ENCODE data around the gene SERPINA3.

Gene SERPINA3

GRCh38 chr14:94617366-94617941, 5.3 kb downstream of the SERPINA3 start:
- no peak for DNase-seq (ENCODE audit: low read depth)
- TF ChIP-seq, protein P1, sequence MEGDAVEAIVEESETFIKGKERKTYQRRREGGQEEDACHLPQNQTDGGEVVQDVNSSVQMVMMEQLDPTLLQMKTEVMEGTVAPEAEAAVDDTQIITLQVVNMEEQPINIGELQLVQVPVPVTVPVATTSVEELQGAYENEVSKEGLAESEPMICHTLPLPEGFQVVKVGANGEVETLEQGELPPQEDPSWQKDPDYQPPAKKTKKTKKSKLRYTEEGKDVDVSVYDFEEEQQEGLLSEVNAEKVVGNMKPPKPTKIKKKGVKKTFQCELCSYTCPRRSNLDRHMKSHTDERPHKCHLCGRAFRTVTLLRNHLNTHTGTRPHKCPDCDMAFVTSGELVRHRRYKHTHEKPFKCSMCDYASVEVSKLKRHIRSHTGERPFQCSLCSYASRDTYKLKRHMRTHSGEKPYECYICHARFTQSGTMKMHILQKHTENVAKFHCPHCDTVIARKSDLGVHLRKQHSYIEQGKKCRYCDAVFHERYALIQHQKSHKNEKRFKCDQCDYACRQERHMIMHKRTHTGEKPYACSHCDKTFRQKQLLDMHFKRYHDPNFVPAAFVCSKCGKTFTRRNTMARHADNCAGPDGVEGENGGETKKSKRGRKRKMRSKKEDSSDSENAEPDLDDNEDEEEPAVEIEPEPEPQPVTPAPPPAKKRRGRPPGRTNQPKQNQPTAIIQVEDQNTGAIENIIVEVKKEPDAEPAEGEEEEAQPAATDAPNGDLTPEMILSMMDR (IDR thresholded peaks at IDR 0.05; ENCODE audit: insufficient read depth, low read depth, low read length, missing control alignments): no peak
- no peak overlapping the region for H3K4me3 ChIP-seq (ENCODE audit: low read depth, low read length)

DNA sequence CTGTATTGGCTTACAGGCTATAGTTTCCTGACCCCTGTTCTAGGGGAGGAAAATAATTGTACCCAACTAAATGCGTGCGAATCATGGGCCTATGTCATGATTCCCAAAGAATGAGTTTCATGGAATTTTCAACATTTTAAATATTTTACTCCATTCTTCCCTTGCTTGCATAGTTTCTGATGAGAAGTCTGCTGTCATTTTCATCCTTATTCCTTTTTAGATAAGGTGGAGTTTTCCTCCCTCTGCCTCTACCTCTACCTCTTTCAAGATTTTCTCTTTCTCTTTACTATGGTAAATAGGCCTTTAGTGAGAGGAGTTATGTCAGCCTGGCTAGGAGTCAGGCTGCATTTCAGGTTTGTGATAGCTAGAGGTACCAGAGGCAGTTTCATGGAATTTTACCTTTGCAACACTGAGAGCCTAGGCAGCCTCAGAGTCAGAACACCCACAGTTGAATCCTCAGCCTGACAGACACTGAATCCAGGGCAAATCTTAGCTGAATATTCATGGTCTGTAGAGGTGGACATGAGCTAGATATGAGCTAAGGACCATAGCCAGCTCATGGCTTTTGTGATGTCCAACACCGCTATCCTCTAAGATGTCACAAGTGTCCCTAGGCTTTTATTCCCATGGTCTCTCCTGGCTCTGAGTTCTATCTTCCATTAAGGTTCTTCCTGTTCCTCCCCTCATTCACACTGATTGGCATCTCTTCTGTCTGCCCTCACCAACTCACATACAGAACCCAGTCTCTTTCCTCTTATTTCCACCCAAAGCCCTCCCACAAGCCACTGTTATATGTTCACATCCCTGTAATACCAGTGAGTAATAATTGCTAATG, 6.0 kb downstream of the SERPINA3 start:
- H3K4me3 ChIP-seq (ENCODE audit: low read depth, low read length): no peak overlapping the region
- TF ChIP-seq, protein P1 (IDR thresholded peaks at IDR 0.05; ENCODE audit: insufficient read depth, low read depth, low read length, missing control alignments): no peak
- no peak for DNase-seq (ENCODE audit: low read depth)

- no peak for DNase-seq (ENCODE audit: low read depth)
- TF ChIP-seq, protein P1 (IDR thresholded peaks at IDR 0.05; ENCODE audit: insufficient read depth, low read depth, low read length, missing control alignments): no peak
These were observed 7.1 kb downstream of the SERPINA3 start for GRCh38 chr14:94619297-94619696.

GRCh38 chr14:94620597-94620996, 8.4 kb downstream of the SERPINA3 start:
- TF ChIP-seq, protein P1 (IDR thresholded peaks at IDR 0.05; ENCODE audit: insufficient read depth, low read depth, low read length, missing control alignments): no peak
- DNase-seq (ENCODE audit: low read depth): no peak
- no peak overlapping the region for H3K4me3 ChIP-seq (ENCODE audit: low read depth, low read length)

More at GRCh38 chr14:94619297-94619696, 7.1 kb downstream of the SERPINA3 start:
- no peak overlapping the region for H3K4me3 ChIP-seq (ENCODE audit: low read depth, low read length)

DNA sequence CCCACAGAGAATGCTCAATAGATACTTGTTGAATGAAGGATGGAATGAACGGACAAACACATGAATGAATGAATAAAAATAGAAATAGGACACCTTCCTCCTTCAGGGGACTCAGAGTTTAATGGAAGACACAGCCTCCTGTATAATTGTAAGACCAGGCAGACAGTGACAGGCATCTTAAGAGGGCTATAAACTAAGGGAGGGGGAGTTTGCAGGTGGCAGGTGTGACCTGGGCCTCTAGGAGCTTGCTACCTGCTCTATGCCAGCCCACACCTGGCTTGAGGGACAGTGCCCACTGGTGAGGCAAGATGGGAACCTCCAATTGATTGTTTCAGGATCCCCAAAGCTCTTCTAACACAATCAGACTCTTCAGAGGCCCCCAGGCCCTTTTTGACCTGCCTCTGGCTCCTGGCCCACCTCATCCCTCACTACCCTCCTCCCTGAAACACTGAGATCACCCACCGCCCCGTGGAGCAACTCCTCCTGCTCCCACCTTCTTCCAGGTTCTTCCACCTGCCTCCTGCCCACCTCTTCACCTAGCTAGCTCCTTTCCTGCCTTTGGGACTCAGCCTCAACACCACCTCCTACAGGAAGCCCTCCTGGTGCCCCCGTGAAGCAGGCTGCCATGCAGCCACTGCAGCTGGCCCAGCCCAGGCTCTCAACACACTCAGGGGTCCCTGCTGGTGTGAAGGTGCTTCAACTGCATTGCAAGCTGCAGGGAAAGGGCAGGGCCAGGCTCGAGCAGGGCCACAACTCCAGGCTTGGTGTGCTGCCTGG, 9.4 kb downstream of the SERPINA3 start:
- TF ChIP-seq, protein P1 (IDR thresholded peaks at IDR 0.05; ENCODE audit: insufficient read depth, low read depth, low read length, missing control alignments): no peak
- no peak overlapping the region for H3K4me3 ChIP-seq (ENCODE audit: low read depth, low read length)
- DNase-seq (ENCODE audit: low read depth): no peak

DNA sequence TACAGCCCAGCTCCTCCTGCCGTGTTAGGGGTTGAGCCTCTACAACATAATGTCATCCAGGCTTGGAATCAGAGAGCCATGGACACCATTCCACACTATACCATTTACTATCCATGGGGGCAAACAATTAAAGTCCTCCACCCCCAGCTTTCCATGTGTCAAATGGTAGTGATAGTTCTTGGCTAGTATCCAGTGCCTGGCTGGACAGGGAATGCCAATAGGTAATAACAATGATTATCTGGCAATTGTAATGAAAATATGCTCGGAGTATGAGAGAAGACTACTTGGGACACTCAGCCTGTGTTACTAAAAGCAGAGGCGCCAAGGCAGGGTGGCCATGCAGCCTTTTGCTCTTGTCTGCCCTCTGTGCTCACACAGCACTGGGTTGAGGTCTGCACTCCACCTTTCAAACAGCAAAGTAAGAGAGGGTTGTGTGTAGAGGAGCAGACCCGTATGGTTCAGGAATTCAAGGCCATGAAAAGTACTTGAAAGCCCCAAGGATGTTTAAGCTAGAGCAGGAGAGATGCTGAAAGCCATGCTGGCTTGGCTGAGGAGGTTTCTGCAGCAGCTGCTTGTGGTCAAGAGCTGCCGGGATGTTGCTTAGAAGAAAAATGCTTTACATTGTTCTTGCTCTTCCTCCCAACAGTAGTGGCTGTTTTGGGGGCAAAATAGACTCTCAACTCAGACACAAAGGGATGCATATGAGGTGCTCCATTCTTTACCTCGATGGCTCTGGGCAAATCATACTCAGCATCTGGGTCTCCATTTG, 10.6 kb downstream of the SERPINA3 start:
- TF ChIP-seq, protein P1 (IDR thresholded peaks at IDR 0.05; ENCODE audit: insufficient read depth, low read depth, low read length, missing control alignments): no peak
- no peak for DNase-seq (ENCODE audit: low read depth)
- no peak overlapping the region for H3K4me3 ChIP-seq (ENCODE audit: low read depth, low read length)

Data from GM12865 (cell line).